HG03060 (cell line): ENCODE results near the gene SRPK3.
"Not testable (repeated sequence)": the region's sequence is repeated elsewhere in the genome, so short reads cannot be mapped to it uniquely, and the experiment has no call there.

ENCODE experiments used
- ATAC-seq: cut with Tn5 transposase; IDR thresholded peaks from one replicate; pipeline ENCODE4 v1.9.1; 2021; ENCODE audit warnings: low read depth, moderate number of reproducible peaks; ENCODE audit not compliant: unreplicated experiment

Gene SRPK3

GRCh38 chrX:153803211-153804099 lies 22.6 kb downstream of the SRPK3 start:
- no peak for ATAC-seq

GRCh38 chrX:153804100-153804595 lies 23.3 kb downstream of the SRPK3 start:
- ATAC-seq: no peak

- ATAC-seq: no peak
Measured at GRCh38 chrX:153804621-153805020, 23.8 kb downstream of the SRPK3 start.

GRCh38 chrX:153805436-153805835 lies 24.6 kb downstream of the SRPK3 start:
- ATAC-seq: no peak

GRCh38 chrX:153806999-153807575 lies 26.2 kb downstream of the SRPK3 start:
- ATAC-seq: no peak

GRCh38 chrX:153807976-153808375 lies 27.1 kb downstream of the SRPK3 start:
- no peak for ATAC-seq

- ATAC-seq: no peak
Measured at GRCh38 chrX:153812220-153812619, 31.4 kb downstream of the SRPK3 start.

GRCh38 chrX:153813161-153813560 lies 32.3 kb downstream of the SRPK3 start:
- ATAC-seq: no peak

GRCh38 chrX:153814591-153815315 lies 33.9 kb downstream of the SRPK3 start:
- ATAC-seq: no peak

- ATAC-seq: no peak
Measured at GRCh38 chrX:153816831-153817690, 36.2 kb downstream of the SRPK3 start.

GRCh38 chrX:153818064-153818463 lies 37.2 kb downstream of the SRPK3 start:
- not testable (repeated sequence) for ATAC-seq

GRCh38 chrX:153818571-153819383 lies 37.9 kb downstream of the SRPK3 start:
- ATAC-seq: no peak

- ATAC-seq: no peak
Measured at GRCh38 chrX:153819384-153820040, 38.7 kb downstream of the SRPK3 start.

- no peak for ATAC-seq
Measured at GRCh38 chrX:153820601-153821000, 39.8 kb downstream of the SRPK3 start.

- ATAC-seq: no peak
Measured at GRCh38 chrX:153821066-153821465, 40.2 kb downstream of the SRPK3 start.

- no peak for ATAC-seq
Measured at GRCh38 chrX:153824348-153824747, 43.5 kb downstream of the SRPK3 start.

GRCh38 chrX:153825042-153825441 lies 44.2 kb downstream of the SRPK3 start:
- ATAC-seq: no peak

GRCh38 chrX:153827016-153827415 lies 46.2 kb downstream of the SRPK3 start:
- no peak for ATAC-seq

- ATAC-seq: no peak
Measured at GRCh38 chrX:153827903-153828302, 47.1 kb downstream of the SRPK3 start.
